Measurements from ENCODE around the gene SLCO4C1.

The SLCO4C1 gene

GRCh38 chr5:102262688-102263087 is 33.4 kb downstream of the SLCO4C1 start:
- no peak for DNase-seq

GRCh38 chr5:102249381-102249780 is 46.7 kb downstream of the SLCO4C1 start:
- DNase-seq: no peak

- no peak for DNase-seq
Measured at GRCh38 chr5:102243213-102243612, 52.9 kb downstream of the SLCO4C1 start.

GRCh38 chr5:102241809-102242421 is 54.2 kb downstream of the SLCO4C1 start:
- no peak for DNase-seq

- no peak for DNase-seq
Measured at GRCh38 chr5:102231693-102232619, 64.1 kb downstream of the SLCO4C1 start.

GRCh38 chr5:102229685-102230084 is 66.4 kb downstream of the SLCO4C1 start:
- no peak for DNase-seq

- DNase-seq: no peak
Measured at GRCh38 chr5:102226321-102226720, 69.8 kb downstream of the SLCO4C1 start.

- no peak for DNase-seq
Measured at GRCh38 chr5:102223542-102224477, 72.3 kb downstream of the SLCO4C1 start.

GRCh38 chr5:102222772-102223171 is 73.3 kb downstream of the SLCO4C1 start:
- DNase-seq: no peak

- no peak for DNase-seq
Measured at GRCh38 chr5:102221949-102222348, 74.1 kb downstream of the SLCO4C1 start.

GRCh38 chr5:102218159-102218558 is 77.9 kb downstream of the SLCO4C1 start:
- no peak for DNase-seq

- DNase-seq: no peak
Measured at GRCh38 chr5:102216678-102217077, 79.4 kb downstream of the SLCO4C1 start.

- DNase-seq: no peak
Measured at GRCh38 chr5:102211165-102211564, 84.9 kb downstream of the SLCO4C1 start.

- DNase-seq: no peak
Measured at GRCh38 chr5:102200861-102201260, 95.2 kb downstream of the SLCO4C1 start.

GRCh38 chr5:102196481-102196880 is 99.6 kb downstream of the SLCO4C1 start:
- DNase-seq: no peak
